HepG2 (cell line): ENCODE results near the gene KCTD16. TPM values are rescaled to one million over a fixed set of nuclear protein-coding genes. Genes with fewer than 3 reads are reported as not detected.

ENCODE experiments used
- ATAC-seq: fragments of 200-7000 bp; cut with Tn5 transposase; 3 replicates; pipeline ENCODE4 v1.9.1; 2020; ENCODE audit warnings: mild to moderate bottlenecking, moderate library complexity
- BruUV-seq: library from RNA; stranded (reverse); fragments of 400-500 nt; replicated peaks from 2 replicates; lab custom pipeline; 2021; lab: Mats Ljungman, UMichigan
- CTCF ChIA-PET: fragments of 300-600 bp; formaldehyde crosslinking; extraction: SDS; loops from one replicate; lab custom pipeline; 2021; ENCODE audit warnings: low total read pairs, inconsistent platforms, low intra/inter-chr PET ratio; lab: Yijun Ruan, JAX
- POLR2A ChIA-PET: fragments of 350-600 bp; sonication (Branson Sonifier 250); formaldehyde crosslinking; loops from one replicate; lab custom pipeline; 2020; ENCODE audit warnings: antibody characterized with exemption, inconsistent platforms; lab: Yijun Ruan, JAX
- DNase-seq: peaks from one replicate; pipeline ENCODE4 v3.0.0-alpha.2; 2015; ENCODE audit warnings: low spot score
- FAIRE-seq: peaks from 3 replicates; lab custom pipeline; 2011; peaks lifted over from hg19 to GRCh38; lab: Jason Lieb, UNC
- H2AFZ ChIP-seq: one replicate; pipeline ENCODE4 v1.6.1; 2011; ENCODE audit warnings: low read length, inconsistent platforms
- H3K27ac ChIP-seq: fragments of 300-600 bp; 3 replicates; pipeline ENCODE4 v1.8.0; 2011; ENCODE audit warnings: mixed run types, mild to moderate bottlenecking, mixed read lengths, low read length, inconsistent platforms; ENCODE audit not compliant: insufficient read depth; ENCODE audit errors: extremely low read length
- H3K27me3 ChIP-seq, 2 experiments: fragments of 200-600 bp in 1 of 2; 2 replicates in 1 of 2; 3 replicates in 1 of 2; pipeline versions ENCODE4 v1.6.0 to v1.8.0; 2011; ENCODE audit warnings: low read length in 2 of 2, mild to moderate bottlenecking in 2 of 2, moderate library complexity in 2 of 2, inconsistent platforms in 1 of 2; ENCODE audit not compliant: insufficient read depth in 2 of 2, control insufficient read depth in 1 of 2
- H3K36me3 ChIP-seq, 2 experiments: fragments of 200-600 bp in 1 of 2; replicated peaks in 1 of 2; 2 replicates in 1 of 2; 3 replicates in 1 of 2; pipeline versions ENCODE4 v1.5.1 to v1.8.0; 2011; ENCODE audit warnings: low read length in 2 of 2, inconsistent platforms in 1 of 2; ENCODE audit not compliant: insufficient read depth in 2 of 2, control insufficient read depth in 1 of 2
- H3K4me1 ChIP-seq: 2 replicates; pipeline ENCODE4 v1.5.1; 2012; ENCODE audit warnings: low read length, inconsistent platforms; ENCODE audit not compliant: insufficient read depth
- H3K4me2 ChIP-seq: 2 replicates; pipeline ENCODE4 v1.6.0; 2011; ENCODE audit warnings: low read depth, low read length, inconsistent platforms
- H3K4me3 ChIP-seq, 3 experiments: fragments of 200-600 bp in 1 of 3; sonication (generic), shearing (Covaris generic) in 1 of 3; replicated peaks in 1 of 3; 2 replicates each; pipeline ENCODE4 v1.5.1; 2011 to 2016; ENCODE audit warnings: low read length in 3 of 3, inconsistent platforms in 2 of 3, low read depth in 2 of 3, mild to moderate bottlenecking in 2 of 3, control low read depth in 1 of 3, mixed read lengths in 1 of 3; ENCODE audit not compliant: insufficient read depth in 1 of 3
- H3K79me2 ChIP-seq: one replicate; pipeline ENCODE4 v1.6.1; 2011; ENCODE audit warnings: low read length, inconsistent platforms; ENCODE audit not compliant: insufficient read depth
- H3K9ac ChIP-seq: 2 replicates; pipeline ENCODE4 v1.6.0; 2011; ENCODE audit warnings: mild to moderate bottlenecking, low read depth, low read length, inconsistent platforms; ENCODE audit not compliant: insufficient read depth
- H3K9me3 ChIP-seq: 2 replicates; pipeline ENCODE4 v1.5.1; 2012; ENCODE audit warnings: mild to moderate bottlenecking, low read length
- H4K20me1 ChIP-seq: 2 replicates; pipeline ENCODE4 v1.6.0; 2011; ENCODE audit warnings: inconsistent platforms, mild to moderate bottlenecking, low read length, moderate library complexity; ENCODE audit not compliant: insufficient read depth
- FOXA3 ChIP-seq: IDR thresholded peaks from 2 replicates; pipeline ENCODE4 v1.6.1; 2016; ENCODE audit warnings: missing genetic modification reagents, missing compliant biosample characterization
- GPN1 ChIP-seq: sonication (generic); formaldehyde crosslinking; IDR thresholded peaks from 2 replicates; pipeline ENCODE4 v1.5.1; 2020; ENCODE audit warnings: missing genetic modification reagents, borderline replicate concordance
- HNRNPH1 ChIP-seq: fragments of 200-400 bp; formaldehyde crosslinking; optimal IDR thresholded peaks from 2 replicates; pipeline ENCODE3; 2017; ENCODE audit warnings: mild to moderate bottlenecking, low read depth, low read length
- MXI1 ChIP-seq: IDR thresholded peaks from 3 replicates; pipeline ENCODE4 v1.6.1; 2012; ENCODE audit warnings: low read depth, low read length, inconsistent platforms, borderline replicate concordance
- NR3C1 ChIP-seq: sonication (generic); formaldehyde crosslinking; IDR thresholded peaks from 2 replicates; pipeline ENCODE4 v1.4.0; 2020; ENCODE audit warnings: missing genetic modification reagents
- ZBTB42 ChIP-seq: sonication (generic); formaldehyde crosslinking; IDR thresholded peaks from 2 replicates; pipeline ENCODE4 v1.5.0; 2020; ENCODE audit warnings: mild to moderate bottlenecking, missing genetic modification reagents
- ZFYVE20 ChIP-seq: sonication (generic); formaldehyde crosslinking; IDR thresholded peaks from 2 replicates; pipeline ENCODE4 v1.8.0; 2023; ENCODE audit warnings: low read depth, mild to moderate bottlenecking, moderate library complexity, missing genetic modification reagents, borderline replicate concordance
- ZMYM3 ChIP-seq: sonication (generic); formaldehyde crosslinking; IDR thresholded peaks from 2 replicates; pipeline ENCODE4 v1.5.1; 2020; ENCODE audit warnings: mild to moderate bottlenecking, missing genetic modification reagents
- ZNF552 ChIP-seq: sonication (generic); formaldehyde crosslinking; IDR thresholded peaks from 2 replicates; pipeline ENCODE4 v1.9.0; 2022; ENCODE audit warnings: missing genetic modification reagents, mild to moderate bottlenecking, borderline replicate concordance
- WGBS: methylation state at CpG from one replicate; pipeline ENCODE4 v1.1.6; 2017; ENCODE audit warnings: low lambda C conversion rate; 5-methylcytosine and 5-hydroxymethylcytosine counted together
- in situ Hi-C: cut with HindIII; loops from 2 replicates; pipeline ENCODE4 v1.10.0; 2017; ENCODE audit warnings: low pct_unique_long_range_greater_than_20kb; ENCODE audit not compliant: extremely low pct_ligation_motif_present
- intact Hi-C: fragments of 100-400 bp; cut with micrococcal nuclease; formaldehyde crosslinking; loops from one replicate; pipeline ENCODE4 v1.10.0; 2022; ENCODE audit not compliant: unreplicated experiment
- polyA plus RNA-seq, 8 experiments: library from polyadenylated mRNA; depleted of rRNA in 3 of 8; stranded (reverse) in 7 of 8; unstranded in 1 of 8; fragments of >200 nt; fragmentation: Illumina TruSeq in 4 of 8; extraction: Trizol in 4 of 8; gene quantifications; 2 replicates each; pipeline versions ENCODE4 v1.2.1 to v1.2.3, GENCODE V29; 2011 to 2016; ENCODE audit warnings: low read depth in 4 of 8, missing spikeins in 1 of 8, mixed read lengths in 1 of 8; ENCODE audit not compliant: insufficient read depth in 1 of 8
- total RNA-seq, 5 experiments: library from RNA; depleted of rRNA; stranded (reverse); fragments of >200 nt; fragmentation: Illumina TruSeq; extraction: Trizol; gene quantifications; 2 replicates each; pipeline ENCODE4 v1.2.3, GENCODE V29; 2016; ENCODE audit warnings: low read depth in 1 of 5
- TF ChIP-seq, protein P1 (sequence below): fragments of 450-650 bp; IDR thresholded peaks from 2 replicates; pipeline ENCODE4 v1.6.1; 2017

The KCTD16 gene
- total and polyA plus RNA-seq, 2 of the 13 experiments (the other 11 are each of a cell fraction or from before 2014, with no cell fraction given): 0.02 to 0.09 TPM

- ChIA-PET CTCF (no interaction called here), POLR2A (no interaction called here)
- in situ Hi-C loops (no loop called here), intact Hi-C loops (no loop called here)
- Histone ChIP-seq H3K9ac (no peak overlapping the region), H3K9me3 (no peaks in the 10 kb centered on the region), H3K27ac (no peak overlapping the region), H3K4me3 (no peak overlapping the region), H4K20me1 (no peaks in the 10 kb centered on the region), H3K4me1 (no peaks in the 10 kb centered on the region), H3K27me3 (no peaks in the 10 kb centered on the region), H3K79me2 (no peaks in the 10 kb centered on the region), H3K4me2 (no peak overlapping the region), H3K36me3 (no peaks in the 10 kb centered on the region), H2AFZ (no peak overlapping the region)
- WGBS: 0% methylated on average over 2 of the region's 2 CpGs
- DNase-seq (no peak), FAIRE-seq (no peak), ATAC-seq (no peak)
- BruUV-seq: no TSS peak
- TF ChIP-seq GPN1 (CRISPR knock-in tag): no peak
- TF ChIP-seq HNRNPH1: no peak
- TF ChIP-seq MXI1: no peak
- no peak for TF ChIP-seq ZBTB42 (CRISPR knock-in tag)
- TF ChIP-seq ZFYVE20 (CRISPR knock-in tag): no peak
- no peak for TF ChIP-seq FOXA3 (CRISPR knock-in tag)
- TF ChIP-seq, protein P1, sequence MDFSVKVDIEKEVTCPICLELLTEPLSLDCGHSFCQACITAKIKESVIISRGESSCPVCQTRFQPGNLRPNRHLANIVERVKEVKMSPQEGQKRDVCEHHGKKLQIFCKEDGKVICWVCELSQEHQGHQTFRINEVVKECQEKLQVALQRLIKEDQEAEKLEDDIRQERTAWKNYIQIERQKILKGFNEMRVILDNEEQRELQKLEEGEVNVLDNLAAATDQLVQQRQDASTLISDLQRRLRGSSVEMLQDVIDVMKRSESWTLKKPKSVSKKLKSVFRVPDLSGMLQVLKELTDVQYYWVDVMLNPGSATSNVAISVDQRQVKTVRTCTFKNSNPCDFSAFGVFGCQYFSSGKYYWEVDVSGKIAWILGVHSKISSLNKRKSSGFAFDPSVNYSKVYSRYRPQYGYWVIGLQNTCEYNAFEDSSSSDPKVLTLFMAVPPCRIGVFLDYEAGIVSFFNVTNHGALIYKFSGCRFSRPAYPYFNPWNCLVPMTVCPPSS: no peak
- no peak for TF ChIP-seq ZMYM3
- TF ChIP-seq NR3C1 (CRISPR knock-in tag): no peak
- no peak for TF ChIP-seq ZNF552 (CRISPR knock-in tag)
Measured at GRCh38 chr5:144284931-144285502, 114.3 kb downstream of the KCTD16 start.
